NCI-H2227 (cell line): Measurements from ENCODE around the gene PCDHB9.
"Not testable (repeated sequence)": the region's sequence is repeated elsewhere in the genome, so short reads cannot be mapped to it uniquely, and the experiment has no call there.

Experiments
- DNase-seq: peaks from one replicate; lab custom pipeline; 2025; ENCODE audit not compliant: unreplicated experiment; lab: John Stamatoyannopoulos, UW

Gene PCDHB9

GRCh38 chr5:141234109-141234667 lies 47.2 kb downstream of the PCDHB9 start:
- DNase-seq: peak; percentile 40

GRCh38 chr5:141235922-141236321 lies 49.0 kb downstream of the PCDHB9 start:
- not testable (repeated sequence) for DNase-seq

GRCh38 chr5:141236516-141237313 lies 49.8 kb downstream of the PCDHB9 start:
- DNase-seq: no peak
